HEK293 (cell line): ENCODE data around the gene TOPBP1.

Source experiments
- CTCF ChIA-PET: fragments of 350-600 bp; formaldehyde crosslinking; extraction: SDS; loops from one replicate; lab custom pipeline; 2021; ENCODE audit warnings: antibody characterized with exemption; lab: Yijun Ruan, JAX
- POLR2A ChIA-PET: fragments of 300-600 bp; formaldehyde crosslinking; extraction: SDS; loops from one replicate; lab custom pipeline; 2020; ENCODE audit warnings: antibody characterized with exemption, inconsistent platforms; lab: Yijun Ruan, JAX
- H3K27ac ChIP-seq: fragments of 200-500 bp; sonication (Bioruptor generic); 2 replicates; pipeline ENCODE4 v1.5.1; 2014; ENCODE audit warnings: low read depth, low read length, control low read depth, inconsistent platforms; ENCODE audit errors: extremely low read depth
- H3K36me3 ChIP-seq, 2 experiments: fragments of 200-500 bp in 1 of 2; sonication (Bioruptor generic) in 1 of 2; 1 replicate in 1 of 2; 2 replicates in 1 of 2; pipeline ENCODE4 v1.5.1; 2014 to 2017; ENCODE audit warnings: inconsistent platforms in 2 of 2, low read length in 2 of 2; ENCODE audit not compliant: control insufficient read depth in 2 of 2, insufficient read depth in 1 of 2
- H3K4me1 ChIP-seq: fragments of 200-500 bp; sonication (Bioruptor generic); 2 replicates; pipeline ENCODE4 v1.5.1; 2014; ENCODE audit warnings: mild to moderate bottlenecking, low read length, inconsistent platforms; ENCODE audit not compliant: control insufficient read depth, insufficient read depth
- H3K4me3 ChIP-seq: 2 replicates; pipeline ENCODE4 v1.5.1; 2011; ENCODE audit warnings: low read depth, mild to moderate bottlenecking, control low read depth, low read length, moderate library complexity
- H3K9me3 ChIP-seq: fragments of 200-500 bp; sonication (Bioruptor generic); 2 replicates; pipeline ENCODE4 v1.5.1; 2014; ENCODE audit warnings: low read depth, low read length, inconsistent platforms; ENCODE audit not compliant: control insufficient read depth, insufficient read depth
- KLF1 ChIP-seq: fragments of 450-650 bp; formaldehyde crosslinking; IDR thresholded peaks from 2 replicates; pipeline ENCODE4 v1.5.1; 2016; ENCODE audit warnings: missing biosample characterization, missing genetic modification characterization
- KLF17 ChIP-seq: fragments of 450-650 bp; formaldehyde crosslinking; IDR thresholded peaks from 2 replicates; pipeline ENCODE4 v1.5.1; 2016; ENCODE audit warnings: missing biosample characterization, missing genetic modification characterization
- KLF8 ChIP-seq: fragments of 450-650 bp; formaldehyde crosslinking; IDR thresholded peaks from 2 replicates; pipeline ENCODE4 v1.5.1; 2016; ENCODE audit warnings: missing biosample characterization, missing genetic modification characterization
- PATZ1 ChIP-seq: fragments of 450-650 bp; formaldehyde crosslinking; IDR thresholded peaks from 2 replicates; pipeline ENCODE4 v1.5.1; 2016; ENCODE audit warnings: missing biosample characterization, missing genetic modification characterization
- SCRT2 ChIP-seq: fragments of 450-650 bp; formaldehyde crosslinking; IDR thresholded peaks from 2 replicates; pipeline ENCODE4 v1.5.1; 2016; ENCODE audit warnings: missing biosample characterization, missing genetic modification characterization
- SP3 ChIP-seq: fragments of 450-650 bp; formaldehyde crosslinking; IDR thresholded peaks from 2 replicates; pipeline ENCODE4 v1.5.1; 2016; ENCODE audit warnings: missing biosample characterization, missing genetic modification characterization
- ZBTB21 ChIP-seq: fragments of 450-650 bp; formaldehyde crosslinking; IDR thresholded peaks from 2 replicates; pipeline ENCODE4 v1.5.1; 2017; ENCODE audit warnings: missing biosample characterization, missing genetic modification characterization
- ZFHX2 ChIP-seq: fragments of 450-650 bp; formaldehyde crosslinking; conservative IDR thresholded peaks from 2 replicates; pipeline ENCODE4 v1.5.1; 2016; ENCODE audit warnings: missing biosample characterization, missing genetic modification characterization
- ZFP41 ChIP-seq: fragments of 450-650 bp; formaldehyde crosslinking; IDR thresholded peaks from 2 replicates; pipeline ENCODE4 v1.5.1; 2016; ENCODE audit warnings: missing biosample characterization, missing genetic modification characterization, borderline replicate concordance
- ZIC2 ChIP-seq: fragments of 450-650 bp; formaldehyde crosslinking; IDR thresholded peaks from 2 replicates; pipeline ENCODE4 v1.5.1; 2016; ENCODE audit warnings: missing biosample characterization, missing genetic modification characterization
- ZNF10 ChIP-seq: fragments of 450-650 bp; formaldehyde crosslinking; IDR thresholded peaks from 2 replicates; pipeline ENCODE4 v1.5.1; 2017; ENCODE audit warnings: missing biosample characterization, missing genetic modification characterization
- ZNF140 ChIP-seq: fragments of 450-650 bp; formaldehyde crosslinking; IDR thresholded peaks from 2 replicates; pipeline ENCODE4 v1.5.1; 2016; ENCODE audit warnings: missing biosample characterization, missing genetic modification characterization
- ZNF155 ChIP-seq: fragments of 450-650 bp; formaldehyde crosslinking; IDR thresholded peaks from 2 replicates; pipeline ENCODE4 v1.5.1; 2016; ENCODE audit warnings: missing biosample characterization, missing genetic modification characterization
- ZNF239 ChIP-seq: fragments of 450-650 bp; formaldehyde crosslinking; IDR thresholded peaks from 2 replicates; pipeline ENCODE4 v1.5.1; 2016; ENCODE audit warnings: missing biosample characterization, missing genetic modification characterization
- ZNF366 ChIP-seq: fragments of 450-650 bp; formaldehyde crosslinking; conservative IDR thresholded peaks from 2 replicates; pipeline ENCODE4 v1.5.1; 2016; ENCODE audit warnings: missing biosample characterization, missing genetic modification characterization
- ZNF391 ChIP-seq: fragments of 450-650 bp; formaldehyde crosslinking; IDR thresholded peaks from 2 replicates; pipeline ENCODE4 v1.5.1; 2016; ENCODE audit warnings: low read depth, missing biosample characterization, missing genetic modification characterization, borderline replicate concordance
- ZNF513 ChIP-seq: fragments of 450-650 bp; IDR thresholded peaks from 2 replicates; pipeline ENCODE4 v1.5.1; 2018; ENCODE audit warnings: missing biosample characterization, missing genetic modification characterization
- ZNF514 ChIP-seq: fragments of 450-650 bp; formaldehyde crosslinking; IDR thresholded peaks from 2 replicates; pipeline ENCODE4 v1.5.1; 2016; ENCODE audit warnings: missing biosample characterization, missing genetic modification characterization
- ZNF521 ChIP-seq: fragments of 450-650 bp; formaldehyde crosslinking; IDR thresholded peaks from 2 replicates; pipeline ENCODE4 v1.5.1; 2017; ENCODE audit warnings: missing biosample characterization, mild to moderate bottlenecking, missing genetic modification characterization
- ZNF549 ChIP-seq: fragments of 450-650 bp; IDR thresholded peaks from 2 replicates; pipeline ENCODE4 v1.5.1; 2018; ENCODE audit warnings: missing biosample characterization, missing genetic modification characterization, mild to moderate bottlenecking, inconsistent platforms, moderate library complexity
- ZNF555 ChIP-seq: fragments of 450-650 bp; formaldehyde crosslinking; conservative IDR thresholded peaks from 2 replicates; pipeline ENCODE4 v1.5.1; 2017; ENCODE audit warnings: missing biosample characterization, mild to moderate bottlenecking, missing genetic modification characterization, inconsistent platforms
- ZNF624 ChIP-seq: fragments of 450-650 bp; formaldehyde crosslinking; IDR thresholded peaks from 2 replicates; pipeline ENCODE4 v1.5.1; 2017; ENCODE audit warnings: missing biosample characterization, missing genetic modification characterization
- ZNF629 ChIP-seq: fragments of 450-650 bp; formaldehyde crosslinking; IDR thresholded peaks from 2 replicates; pipeline ENCODE4 v1.5.1; 2017; ENCODE audit warnings: missing biosample characterization, missing genetic modification characterization
- ZNF791 ChIP-seq: fragments of 450-650 bp; formaldehyde crosslinking; IDR thresholded peaks from 2 replicates; pipeline ENCODE4 v1.5.1; 2016; ENCODE audit warnings: missing biosample characterization, missing genetic modification characterization
- ZSCAN16 ChIP-seq: fragments of 450-650 bp; formaldehyde crosslinking; IDR thresholded peaks from 2 replicates; pipeline ENCODE4 v1.5.1; 2016; ENCODE audit warnings: missing biosample characterization, missing genetic modification characterization
- ZSCAN18 ChIP-seq: fragments of 450-650 bp; formaldehyde crosslinking; IDR thresholded peaks from 2 replicates; pipeline ENCODE4 v1.5.1; 2016; ENCODE audit warnings: missing biosample characterization, missing genetic modification characterization
- TF ChIP-seq, protein P1 (sequence below): fragments of 450-650 bp; formaldehyde crosslinking; IDR thresholded peaks from 2 replicates; pipeline ENCODE4; 2016; ENCODE audit warnings: missing biosample characterization, missing genetic modification characterization

Gene TOPBP1

DNA sequence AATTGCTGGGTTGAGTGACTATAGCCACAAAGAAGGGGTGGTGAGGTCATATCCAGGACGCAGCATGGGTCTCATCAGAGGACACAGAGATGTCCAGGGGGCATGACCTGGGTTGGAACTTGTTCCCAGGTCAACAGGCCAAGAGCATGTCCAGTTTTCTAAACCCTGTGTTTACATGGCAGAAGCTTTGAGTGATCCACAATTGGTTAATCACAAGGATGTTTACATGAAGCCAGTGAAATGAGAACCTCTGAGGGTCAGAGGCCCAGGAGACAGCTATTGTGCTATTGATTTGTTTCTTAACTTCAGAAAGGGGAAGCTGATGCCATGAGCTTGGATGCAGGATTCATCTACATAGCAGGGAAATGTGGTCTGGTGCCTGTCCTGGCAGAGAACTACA lies 42.2 kb upstream of the TOPBP1 start:
- Histone ChIP-seq H3K4me1 (no peaks in the 10 kb centered on the region), H3K4me3 (no peak overlapping the region), H3K36me3 (no peaks in the 10 kb centered on the region), H3K9me3 (no peaks in the 10 kb centered on the region), H3K27ac (no peak overlapping the region)
- TF ChIP-seq ZSCAN16 (tag by site-specific recombination) (no peak), ZFP41 (tag by site-specific recombination) (no peak), ZIC2 (no peak), PATZ1 (tag by site-specific recombination) (no peak), KLF1 (tag by site-specific recombination) (no peak), ZNF513 (tag by site-specific recombination) (no peak), ZNF555 (no peak), ZNF366 (tag by site-specific recombination) (no peak), ZNF10 (tag by site-specific recombination) (no peak), KLF8 (tag by site-specific recombination) (no peak), SCRT2 (tag by site-specific recombination) (no peak), ZNF140 (tag by site-specific recombination) (no peak), ZFHX2 (tag by site-specific recombination) (no peak), ZNF155 (no peak), ZNF624 (tag by site-specific recombination) (no peak), ZNF549 (tag by site-specific recombination) (no peak), ZSCAN18 (tag by site-specific recombination) (no peak)
- TF ChIP-seq, protein P1, sequence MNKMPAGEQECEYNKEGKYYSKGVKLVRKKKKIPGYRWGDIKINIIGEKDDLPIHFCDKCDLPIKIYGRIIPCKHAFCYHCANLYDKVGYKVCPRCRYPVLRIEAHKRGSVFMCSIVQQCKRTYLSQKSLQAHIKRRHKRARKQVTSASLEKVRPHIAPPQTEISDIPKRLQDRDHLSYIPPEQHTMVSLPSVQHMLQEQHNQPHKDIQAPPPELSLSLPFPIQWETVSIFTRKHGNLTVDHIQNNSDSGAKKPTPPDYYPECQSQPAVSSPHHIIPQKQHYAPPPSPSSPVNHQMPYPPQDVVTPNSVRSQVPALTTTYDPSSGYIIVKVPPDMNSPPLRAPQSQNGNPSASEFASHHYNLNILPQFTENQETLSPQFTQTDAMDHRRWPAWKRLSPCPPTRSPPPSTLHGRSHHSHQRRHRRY = no peak
- POLR2A ChIA-PET = no interaction called here
- CTCF ChIA-PET = no interaction called here

DNA sequence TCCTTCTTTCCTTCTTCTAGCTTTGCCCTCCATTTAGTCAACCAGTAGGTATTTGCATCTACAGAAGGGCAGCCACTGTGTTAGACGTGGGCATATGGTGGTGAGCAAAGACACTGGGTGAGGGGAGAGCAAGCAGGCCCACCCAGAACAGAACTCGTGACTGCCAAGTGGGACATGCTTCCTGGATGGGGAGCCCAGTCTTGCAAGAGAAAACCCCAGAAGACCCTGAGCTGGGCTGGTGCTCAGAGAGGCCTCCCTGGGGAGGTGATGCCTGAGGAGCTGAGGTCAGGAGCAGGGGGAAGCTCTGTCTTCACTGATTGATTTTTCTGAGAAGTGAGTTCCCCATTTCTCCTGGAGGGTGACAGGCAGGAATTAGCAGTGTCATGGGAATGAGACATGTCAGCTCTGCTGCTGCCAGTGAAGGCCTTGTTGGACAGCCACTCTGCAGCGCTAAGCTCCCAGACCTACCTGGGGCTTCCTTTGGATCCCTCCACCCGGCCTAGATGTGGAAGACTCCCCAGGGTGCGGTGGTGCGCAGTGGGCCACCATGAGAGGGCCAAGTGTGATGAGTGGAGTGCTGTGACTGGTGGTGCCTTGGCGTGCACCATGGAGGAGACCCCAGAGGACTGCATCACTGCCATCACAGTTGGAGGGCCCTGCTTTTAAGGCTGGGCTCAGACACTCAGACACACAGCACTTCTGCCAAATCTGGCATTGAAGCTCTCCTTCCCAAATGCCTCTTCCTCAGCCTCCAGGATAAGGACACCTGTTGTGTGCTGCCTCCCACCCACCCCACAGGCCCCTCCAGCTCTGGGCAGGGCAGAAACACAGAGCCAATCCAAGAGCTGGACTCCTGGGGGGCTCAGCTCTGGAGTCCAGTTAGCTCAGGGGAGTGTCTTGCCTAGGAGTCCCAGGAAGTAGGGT lies 40.0 kb upstream of the TOPBP1 start:
- Histone ChIP-seq H3K4me3 (no peak overlapping the region), H3K9me3 (no peaks in the 10 kb centered on the region), H3K36me3 (no peaks in the 10 kb centered on the region), H3K4me1 (no peaks in the 10 kb centered on the region), H3K27ac (no peak overlapping the region)
- no peak for TF ChIP-seq ZNF514 (tag by site-specific recombination)
- TF ChIP-seq ZNF366 (tag by site-specific recombination) = no peak
- TF ChIP-seq KLF17 (tag by site-specific recombination) = no peak
- no peak for TF ChIP-seq ZNF391 (tag by site-specific recombination)
- TF ChIP-seq ZBTB21 (tag by site-specific recombination) = no peak
- no peak for TF ChIP-seq ZNF549 (tag by site-specific recombination)
- TF ChIP-seq ZNF521 (tag by site-specific recombination) = no peak
- TF ChIP-seq ZNF239 (tag by site-specific recombination) = no peak
- no peak for TF ChIP-seq ZNF629 (tag by site-specific recombination)
- TF ChIP-seq ZNF791 (tag by site-specific recombination) = no peak
- no peak for TF ChIP-seq ZSCAN16 (tag by site-specific recombination)
- TF ChIP-seq SP3 (tag by site-specific recombination) = no peak
- POLR2A ChIA-PET = no interaction called here
- CTCF ChIA-PET = no interaction called here
